HFFc6 (cell line): ENCODE measurements around the gene ATP1A1. TPM values are rescaled to one million over a fixed set of nuclear protein-coding genes. Genes with fewer than 3 reads are reported as not detected.
A peak's percentile ranks its signal among the peaks of the same experiment; 100 is the strongest.

ENCODE experiments used
- DNase-seq: peaks from one replicate; pipeline ENCODE4 v3.0.0-alpha.2; 2018
- H3K27ac Mint-ChIP-seq: 2 replicates; pipeline ENCODE4 v1.8.0; 2020; ENCODE audit warnings: mild to moderate bottlenecking, mixed read lengths
- H3K27me3 Mint-ChIP-seq: 2 replicates; pipeline ENCODE4 v1.8.0; 2021; ENCODE audit warnings: mild to moderate bottlenecking, moderate library complexity, mixed read lengths; ENCODE audit not compliant: insufficient read depth
- H3K36me3 Mint-ChIP-seq: 2 replicates; pipeline ENCODE4 v1.8.0; 2021; ENCODE audit warnings: low read depth, mixed read lengths
- H3K4me1 Mint-ChIP-seq: 2 replicates; pipeline ENCODE4 v1.8.0; 2020; ENCODE audit warnings: low read depth, mixed read lengths
- H3K4me3 Mint-ChIP-seq: 2 replicates; pipeline ENCODE4 v1.8.0; 2020; ENCODE audit warnings: mild to moderate bottlenecking, moderate library complexity, mixed read lengths
- H3K9me3 Mint-ChIP-seq: 2 replicates; pipeline ENCODE4 v1.8.0; 2020; ENCODE audit warnings: mild to moderate bottlenecking, mixed read lengths
- CTCF ChIP-seq: fragments of 200-600 bp; sonication (generic); IDR thresholded peaks from 2 replicates; pipeline ENCODE4 v1.5.0; 2021; ENCODE audit warnings: antibody characterized with exemption, mild to moderate bottlenecking
- total RNA-seq, 6 experiments: library from RNA; stranded (reverse); fragmentation: NEBNext Ultra II Directional; extraction: Animal tissue kit (Norgen Biotek cat#: 25700); gene quantifications; 2 replicates in 1 of 6; 3 replicates in 5 of 6; pipeline ENCODE4 v1.2.3, GENCODE V29; 2021

The ATP1A1 gene
- total RNA-seq, 6 experiments from 2014 or later = 192 to 244 (median 222) TPM

- peak; percentile 46 for DNase-seq
- H3K27me3 Mint-ChIP-seq = peaks cover 19% of the 10 kb centered on the region
- peaks cover 16% of the 10 kb centered on the region for H3K4me1 Mint-ChIP-seq
- H3K9me3 Mint-ChIP-seq = no peaks in the 10 kb centered on the region
- H3K27ac Mint-ChIP-seq = peak overlapping the region; percentile 47; the same call in 1 of the 2 replicates
- no peaks in the 10 kb centered on the region for H3K36me3 Mint-ChIP-seq
- no peak overlapping the region for H3K4me3 Mint-ChIP-seq
- TF ChIP-seq CTCF = no peak
These were observed 60.5 kb downstream of the ATP1A1 start for GRCh38 chr1:116433275-116434257.

DNA sequence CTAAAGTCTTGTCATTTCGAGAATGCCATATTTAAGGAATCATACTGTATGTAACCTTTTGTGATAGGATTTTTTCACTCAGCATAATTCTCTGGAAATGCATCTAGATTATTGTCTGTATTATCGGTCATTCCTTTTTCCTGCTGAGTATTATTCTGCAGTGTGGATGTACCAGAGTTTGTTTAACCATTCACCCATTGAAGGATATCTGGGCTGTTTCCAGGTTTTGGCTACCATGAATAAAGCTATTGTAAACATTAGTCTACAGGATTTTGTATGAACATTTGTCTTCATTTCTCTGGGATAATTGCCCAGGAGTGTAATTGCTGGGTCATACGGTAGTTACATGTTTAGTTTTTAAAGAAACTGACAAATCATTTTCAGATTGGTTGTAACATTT is 61.8 kb downstream of the ATP1A1 start:
- H3K4me1 Mint-ChIP-seq = peaks cover 16% of the 10 kb centered on the region

DNA sequence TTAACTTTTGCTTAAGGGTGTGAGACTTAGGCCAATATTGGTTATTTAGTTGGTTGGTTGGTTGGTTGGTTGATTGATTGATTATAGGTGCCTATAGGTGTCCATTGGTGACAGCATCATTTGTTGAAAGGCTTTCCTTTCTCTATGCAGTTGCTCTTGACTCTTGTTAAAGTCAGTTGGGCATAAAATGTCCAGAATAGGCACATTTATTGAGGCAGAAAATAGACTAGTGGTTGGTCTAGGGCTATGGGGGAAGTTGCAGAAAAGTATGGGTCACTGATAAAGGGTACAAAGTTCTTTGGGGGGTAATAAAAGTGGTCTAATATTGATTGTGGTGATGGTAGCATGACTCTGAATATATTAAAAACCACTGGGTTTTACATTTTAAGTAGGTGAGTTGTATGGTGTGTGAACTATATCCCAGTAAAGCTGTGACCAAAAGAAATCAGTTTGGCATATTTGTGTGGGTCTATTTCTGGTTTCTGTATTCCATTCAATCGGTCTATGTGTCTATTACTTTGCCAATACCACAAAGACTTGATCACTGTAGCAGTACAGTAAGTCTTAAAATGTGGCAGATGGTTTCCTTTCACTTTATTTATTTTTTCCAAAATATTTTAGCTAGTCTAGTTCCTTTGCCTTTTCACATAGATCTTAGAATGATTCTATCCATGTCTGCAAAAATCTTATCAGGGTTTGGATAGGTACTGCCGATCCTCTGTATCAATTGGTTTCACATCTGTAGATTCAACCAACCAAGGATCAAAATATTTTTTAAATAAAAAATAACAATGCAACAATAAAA is 63.0 kb downstream of the ATP1A1 start:
- Mint-ChIP-seq H3K4me3 (no peak overlapping the region), H3K4me1 (peaks cover 16% of the 10 kb centered on the region), H3K27me3 (peaks cover 8% of the 10 kb centered on the region), H3K36me3 (no peaks in the 10 kb centered on the region), H3K27ac (no peak overlapping the region), H3K9me3 (no peaks in the 10 kb centered on the region)
- DNase-seq = no peak
- no peak for TF ChIP-seq CTCF

More for the DNA sequence above, 61.8 kb downstream of the ATP1A1 start:
- DNase-seq = no peak
- no peak overlapping the region for H3K4me3 Mint-ChIP-seq
- no peak for TF ChIP-seq CTCF
- H3K9me3 Mint-ChIP-seq = no peaks in the 10 kb centered on the region
- H3K27ac Mint-ChIP-seq = no peak overlapping the region
- H3K27me3 Mint-ChIP-seq = peaks cover 9% of the 10 kb centered on the region; the same call in 1 of the 2 replicates
- no peaks in the 10 kb centered on the region for H3K36me3 Mint-ChIP-seq

DNA sequence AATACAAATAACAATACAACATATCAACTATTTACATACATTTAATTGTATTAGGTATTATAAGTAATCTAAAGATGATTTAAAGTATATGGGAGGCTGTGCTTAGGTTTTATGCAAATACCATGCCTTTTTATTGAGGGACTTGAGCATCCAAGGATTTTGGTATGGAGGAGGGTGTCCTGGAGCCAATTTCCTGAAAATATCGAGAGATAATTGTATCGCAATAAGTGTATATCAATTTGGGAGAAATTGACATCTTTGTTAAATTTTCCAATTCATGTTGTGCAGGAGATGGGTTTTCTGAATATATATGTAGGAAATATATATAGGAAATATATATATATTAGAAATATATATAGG is 63.5 kb downstream of the ATP1A1 start:
- Mint-ChIP-seq H3K27ac (no peak overlapping the region), H3K4me3 (no peak overlapping the region), H3K27me3 (peaks cover 13% of the 10 kb centered on the region), H3K9me3 (no peaks in the 10 kb centered on the region), H3K4me1 (peaks cover 16% of the 10 kb centered on the region), H3K36me3 (no peaks in the 10 kb centered on the region)
- no peak for TF ChIP-seq CTCF
- DNase-seq = no peak

- TF ChIP-seq CTCF = no peak
- Mint-ChIP-seq H3K4me3 (no peak overlapping the region), H3K36me3 (no peaks in the 10 kb centered on the region), H3K27ac (no peak overlapping the region), H3K27me3 (peaks cover 25% of the 10 kb centered on the region), H3K9me3 (no peaks in the 10 kb centered on the region), H3K4me1 (no peaks in the 10 kb centered on the region)
- no peak for DNase-seq
These were observed 66.7 kb downstream of the ATP1A1 start for GRCh38 chr1:116439701-116440100.
